HepG2 (cell line): ENCODE data around the gene NPVF. TPM values are rescaled to one million over a fixed set of nuclear protein-coding genes. Genes with fewer than 3 reads are reported as not detected.
A peak's percentile ranks its signal among the peaks of the same experiment; 100 is the strongest.

Source experiments
- ATAC-seq: fragments of 200-7000 bp; cut with Tn5 transposase; 3 replicates; pipeline ENCODE4 v1.9.1; 2020; ENCODE audit warnings: mild to moderate bottlenecking, moderate library complexity
- BruUV-seq: library from RNA; stranded (reverse); fragments of 400-500 nt; replicated peaks from 2 replicates; lab custom pipeline; 2021; lab: Mats Ljungman, UMichigan
- CTCF ChIA-PET: fragments of 300-600 bp; formaldehyde crosslinking; extraction: SDS; loops from one replicate; lab custom pipeline; 2021; ENCODE audit warnings: low total read pairs, inconsistent platforms, low intra/inter-chr PET ratio; lab: Yijun Ruan, JAX
- POLR2A ChIA-PET: fragments of 350-600 bp; sonication (Branson Sonifier 250); formaldehyde crosslinking; loops from one replicate; lab custom pipeline; 2020; ENCODE audit warnings: antibody characterized with exemption, inconsistent platforms; lab: Yijun Ruan, JAX
- DNase-seq: peaks from one replicate; pipeline ENCODE4 v3.0.0-alpha.2; 2015; ENCODE audit warnings: low spot score
- FAIRE-seq: peaks from 3 replicates; lab custom pipeline; 2011; peaks lifted over from hg19 to GRCh38; lab: Jason Lieb, UNC
- H2AFZ ChIP-seq: one replicate; pipeline ENCODE4 v1.6.1; 2011; ENCODE audit warnings: low read length, inconsistent platforms
- H3K27ac ChIP-seq: fragments of 300-600 bp; 3 replicates; pipeline ENCODE4 v1.8.0; 2011; ENCODE audit warnings: mixed run types, mild to moderate bottlenecking, mixed read lengths, low read length, inconsistent platforms; ENCODE audit not compliant: insufficient read depth; ENCODE audit errors: extremely low read length
- H3K27me3 ChIP-seq, 2 experiments: fragments of 200-600 bp in 1 of 2; 2 replicates in 1 of 2; 3 replicates in 1 of 2; pipeline versions ENCODE4 v1.6.0 to v1.8.0; 2011; ENCODE audit warnings: low read length in 2 of 2, mild to moderate bottlenecking in 2 of 2, moderate library complexity in 2 of 2, inconsistent platforms in 1 of 2; ENCODE audit not compliant: insufficient read depth in 2 of 2, control insufficient read depth in 1 of 2
- H3K36me3 ChIP-seq, 2 experiments: fragments of 200-600 bp in 1 of 2; replicated peaks in 1 of 2; 2 replicates in 1 of 2; 3 replicates in 1 of 2; pipeline versions ENCODE4 v1.5.1 to v1.8.0; 2011; ENCODE audit warnings: low read length in 2 of 2, inconsistent platforms in 1 of 2; ENCODE audit not compliant: insufficient read depth in 2 of 2, control insufficient read depth in 1 of 2
- H3K4me1 ChIP-seq: 2 replicates; pipeline ENCODE4 v1.5.1; 2012; ENCODE audit warnings: low read length, inconsistent platforms; ENCODE audit not compliant: insufficient read depth
- H3K4me2 ChIP-seq: 2 replicates; pipeline ENCODE4 v1.6.0; 2011; ENCODE audit warnings: low read depth, low read length, inconsistent platforms
- H3K4me3 ChIP-seq, 3 experiments: fragments of 200-600 bp in 1 of 3; sonication (generic), shearing (Covaris generic) in 1 of 3; replicated peaks in 1 of 3; 2 replicates each; pipeline ENCODE4 v1.5.1; 2011 to 2016; ENCODE audit warnings: low read length in 3 of 3, inconsistent platforms in 2 of 3, low read depth in 2 of 3, mild to moderate bottlenecking in 2 of 3, control low read depth in 1 of 3, mixed read lengths in 1 of 3; ENCODE audit not compliant: insufficient read depth in 1 of 3
- H3K79me2 ChIP-seq: one replicate; pipeline ENCODE4 v1.6.1; 2011; ENCODE audit warnings: low read length, inconsistent platforms; ENCODE audit not compliant: insufficient read depth
- H3K9ac ChIP-seq: 2 replicates; pipeline ENCODE4 v1.6.0; 2011; ENCODE audit warnings: mild to moderate bottlenecking, low read depth, low read length, inconsistent platforms; ENCODE audit not compliant: insufficient read depth
- H3K9me3 ChIP-seq: 2 replicates; pipeline ENCODE4 v1.5.1; 2012; ENCODE audit warnings: mild to moderate bottlenecking, low read length
- H4K20me1 ChIP-seq: 2 replicates; pipeline ENCODE4 v1.6.0; 2011; ENCODE audit warnings: inconsistent platforms, mild to moderate bottlenecking, low read length, moderate library complexity; ENCODE audit not compliant: insufficient read depth
- HIVEP1 ChIP-seq: sonication (generic); formaldehyde crosslinking; IDR thresholded peaks from 2 replicates; pipeline ENCODE4 v1.4.0; 2020; ENCODE audit warnings: mild to moderate bottlenecking, missing genetic modification reagents
- RFX1 ChIP-seq: fragments of 450-650 bp; IDR thresholded peaks from 2 replicates; pipeline ENCODE4 v1.6.1; 2017
- SOX13 ChIP-seq, 3 experiments: fragments of 450-650 bp in 1 of 3; sonication (generic) in 1 of 3; formaldehyde crosslinking in 1 of 3; IDR thresholded peaks in 2 of 3; conservative IDR thresholded peaks in 1 of 3; 2 replicates each; pipeline versions ENCODE4 v1.5.0 to v1.6.1; 2016 to 2020; ENCODE audit warnings: antibody characterized with exemption in 1 of 3, mild to moderate bottlenecking in 1 of 3, missing compliant biosample characterization in 1 of 3, missing genetic modification reagents in 1 of 3, moderate library complexity in 1 of 3
- YEATS2 ChIP-seq: sonication (generic); formaldehyde crosslinking; IDR thresholded peaks from 2 replicates; pipeline ENCODE4 v1.4.0; 2020; ENCODE audit warnings: missing genetic modification reagents, borderline replicate concordance
- ZNF782 ChIP-seq: sonication (generic); formaldehyde crosslinking; IDR thresholded peaks from 2 replicates; pipeline ENCODE4 v1.4.0; 2020; ENCODE audit warnings: missing genetic modification reagents, mild to moderate bottlenecking, borderline replicate concordance
- ZSCAN31 ChIP-seq: sonication (generic); formaldehyde crosslinking; IDR thresholded peaks from 2 replicates; pipeline ENCODE4 v1.5.0; 2020; ENCODE audit warnings: low read depth, mild to moderate bottlenecking, missing genetic modification reagents
- WGBS: methylation state at CpG from one replicate; pipeline ENCODE4 v1.1.6; 2017; ENCODE audit warnings: low lambda C conversion rate; 5-methylcytosine and 5-hydroxymethylcytosine counted together
- in situ Hi-C: cut with HindIII; loops from 2 replicates; pipeline ENCODE4 v1.10.0; 2017; ENCODE audit warnings: low pct_unique_long_range_greater_than_20kb; ENCODE audit not compliant: extremely low pct_ligation_motif_present
- intact Hi-C: fragments of 100-400 bp; cut with micrococcal nuclease; formaldehyde crosslinking; loops from one replicate; pipeline ENCODE4 v1.10.0; 2022; ENCODE audit not compliant: unreplicated experiment
- polyA plus RNA-seq, 8 experiments: library from polyadenylated mRNA; depleted of rRNA in 3 of 8; stranded (reverse) in 7 of 8; unstranded in 1 of 8; fragments of >200 nt; fragmentation: Illumina TruSeq in 4 of 8; extraction: Trizol in 4 of 8; gene quantifications; 2 replicates each; pipeline versions ENCODE4 v1.2.1 to v1.2.3, GENCODE V29; 2011 to 2016; ENCODE audit warnings: low read depth in 4 of 8, missing spikeins in 1 of 8, mixed read lengths in 1 of 8; ENCODE audit not compliant: insufficient read depth in 1 of 8
- total RNA-seq, 5 experiments: library from RNA; depleted of rRNA; stranded (reverse); fragments of >200 nt; fragmentation: Illumina TruSeq; extraction: Trizol; gene quantifications; 2 replicates each; pipeline ENCODE4 v1.2.3, GENCODE V29; 2016; ENCODE audit warnings: low read depth in 1 of 5

Gene NPVF
- total and polyA plus RNA-seq, 2 of the 13 experiments (the other 11 are each of a cell fraction or from before 2014, with no cell fraction given) = not detected

- no peak overlapping the region for H3K27ac ChIP-seq
- no peaks in the 10 kb centered on the region for H4K20me1 ChIP-seq
- TF ChIP-seq HIVEP1 (CRISPR knock-in tag) (no peak), SOX13 (IDR thresholded peaks at IDR 0.05) (no peak), SOX13 (CRISPR knock-in tag; conservative IDR thresholded peaks at IDR 0.05 in 1 of 2, IDR thresholded peaks at IDR 0.05 in 1 of 2) (0 out of 4 replicates have a peak, but pooled peaks of 1 of the 2 experiments have one; percentile 9)
- H3K27me3 ChIP-seq = peaks cover 0 to 3% of the 10 kb centered on the region in 2 experiments; a peak in 1 of 5 replicates
- ATAC-seq = no peak
- H2AFZ ChIP-seq = peak overlapping the region; percentile 74
- no peaks in the 10 kb centered on the region for H3K79me2 ChIP-seq
- no TSS peak for BruUV-seq
- H3K9ac ChIP-seq = no peak overlapping the region
- ChIA-PET CTCF (no interaction called here), POLR2A (no interaction called here)
- FAIRE-seq = no peak
- WGBS = 23% methylated on average over 6 of the region's 6 CpGs
- no peak for DNase-seq
- no peaks in the 10 kb centered on the region for H3K36me3 ChIP-seq
- H3K4me3 ChIP-seq = no peak overlapping the region
- in situ Hi-C loops = no loop called here
- intact Hi-C loops = loop anchor here (10.0 kb wide), 1 partner anchor 378 kb away; no protein-coding TSS in a partner anchor
- H3K4me2 ChIP-seq = peak overlapping the region; percentile 58
- H3K4me1 ChIP-seq = peaks cover 49% of the 10 kb centered on the region
- H3K9me3 ChIP-seq = no peaks in the 10 kb centered on the region
Observed at GRCh38 chr7:25186436-25186835, 41.9 kb downstream of the NPVF start.

- H3K9me3 ChIP-seq = no peaks in the 10 kb centered on the region
- BruUV-seq = no TSS peak
- H2AFZ ChIP-seq = no peak overlapping the region
- H3K9ac ChIP-seq = no peak overlapping the region
- intact Hi-C loops (loop anchor here (10.0 kb wide), 1 partner anchor 383 kb away; no protein-coding TSS in a partner anchor), in situ Hi-C loops (no loop called here)
- 62% methylated on average over 3 of the region's 3 CpGs for WGBS
- H3K4me1 ChIP-seq = peaks cover 27% of the 10 kb centered on the region
- H3K4me2 ChIP-seq = no peak overlapping the region
- no peak for ATAC-seq
- H3K27me3 ChIP-seq = peaks cover 0 to 3% of the 10 kb centered on the region in 2 experiments; a peak in 1 of 5 replicates
- H3K36me3 ChIP-seq = no peaks in the 10 kb centered on the region
- no peak overlapping the region for H3K27ac ChIP-seq
- TF ChIP-seq ZSCAN31 (CRISPR knock-in tag) (no peak), ZNF782 (CRISPR knock-in tag) (no peak), YEATS2 (no peak), RFX1 (no peak)
- ChIA-PET POLR2A (no interaction called here), CTCF (no interaction called here)
- H3K4me3 ChIP-seq = no peak overlapping the region
- no peak for FAIRE-seq
- H3K79me2 ChIP-seq = no peaks in the 10 kb centered on the region
- no peak for DNase-seq
- H4K20me1 ChIP-seq = no peaks in the 10 kb centered on the region
Observed at GRCh38 chr7:25181532-25181931, 46.8 kb downstream of the NPVF start.
